AG04449 (cell line): Measurements from ENCODE around the gene PCP2.

Source experiments
- CTCF ChIA-PET: fragments of 350-600 bp; formaldehyde crosslinking; extraction: SDS; loops from one replicate; lab custom pipeline; 2021; ENCODE audit warnings: antibody characterized with exemption; lab: Yijun Ruan, JAX
- POLR2A ChIA-PET: fragments of 400-600, 350-600 bp; formaldehyde crosslinking; extraction: SDS; loops from one replicate; lab custom pipeline; 2020; ENCODE audit warnings: antibody characterized with exemption, inconsistent platforms; lab: Yijun Ruan, JAX
- DNase-seq: peaks from one replicate; pipeline ENCODE4 v3.0.0-alpha.2; 2010; ENCODE audit warnings: low read depth, low spot score
- H3K4me3 ChIP-seq: 2 replicates; pipeline ENCODE4 v1.5.1; 2011; ENCODE audit warnings: low read depth, mild to moderate bottlenecking, control low read depth, low read length
- CTCF ChIP-seq: IDR thresholded peaks from one replicate; pipeline ENCODE4 v1.5.1; 2011; ENCODE audit warnings: mild to moderate bottlenecking, moderate library complexity, low read length, control low read depth, inconsistent platforms; ENCODE audit not compliant: insufficient read depth; ENCODE audit errors: missing control alignments

Gene PCP2

GRCh38 chr19:7598180-7598579, 35.3 kb downstream of the PCP2 start:
- POLR2A ChIA-PET = no interaction called here
- H3K4me3 ChIP-seq = no peak overlapping the region
- no peak for TF ChIP-seq CTCF
- CTCF ChIA-PET = interaction anchor here (1.7 kb wide), 1 partner anchor 30 kb away, joined by 6 read pairs; no protein-coding TSS in a partner anchor
- DNase-seq = no peak

- no peak for DNase-seq
- no peak overlapping the region for H3K4me3 ChIP-seq
- ChIA-PET POLR2A (no interaction called here), CTCF (interaction anchor here (1.7 kb wide), 1 partner anchor 30 kb away, joined by 6 read pairs; no protein-coding TSS in a partner anchor)
- TF ChIP-seq CTCF = no peak
Measured at GRCh38 chr19:7597689-7598088, 35.8 kb downstream of the PCP2 start.

GRCh38 chr19:7596211-7596937, 37.1 kb downstream of the PCP2 start:
- no peak overlapping the region for H3K4me3 ChIP-seq
- CTCF ChIA-PET = interaction anchor here (1.4 kb wide), 1 partner anchor 85 kb away, joined by 4 read pairs; the partner anchor contains the start of gene TRAPPC5
- POLR2A ChIA-PET = no interaction called here
- no peak for TF ChIP-seq CTCF
- DNase-seq = no peak

GRCh38 chr19:7595466-7596133, 37.9 kb downstream of the PCP2 start, which contains the start of gene CAMSAP3:
Gene CAMSAP3 (plus strand): TSS chr19:7595863. CDS start chr19:7596003, 140 bp downstream.
- no peak for DNase-seq
- ChIA-PET CTCF (interaction anchor here (0.7 to 1.4 kb wide), 2 partner anchors 28 to 85 kb away, joined by 4 to 5 read pairs; partner anchors contain the start of gene TRAPPC5), POLR2A (no interaction called here)
- no peak for TF ChIP-seq CTCF
- H3K4me3 ChIP-seq = no peak within 1 kb of the TSS

GRCh38 chr19:7590256-7590655, 43.3 kb downstream of the PCP2 start:
- no peak overlapping the region for H3K4me3 ChIP-seq
- POLR2A ChIA-PET = no interaction called here
- CTCF ChIA-PET = interaction anchor here (0.9 to 3.1 kb wide), 2 partner anchors 22 to 223 kb away, joined by 3 to 8 read pairs; no protein-coding TSS in a partner anchor
- TF ChIP-seq CTCF = no peak
- no peak for DNase-seq

GRCh38 chr19:7589822-7590221, 43.7 kb downstream of the PCP2 start:
- ChIA-PET CTCF (interaction anchor here (3.1 kb wide), 1 partner anchor 22 kb away, joined by 8 read pairs; no protein-coding TSS in a partner anchor), POLR2A (no interaction called here)
- no peak overlapping the region for H3K4me3 ChIP-seq
- no peak for TF ChIP-seq CTCF
- no peak for DNase-seq
